Uterus (tissue), 2 donors: Measurements from ENCODE around the gene MGAT4B.

Experiments used
- POLR2A ChIP-seq, 2 donors: fragments of 450-650 bp; IDR thresholded peaks; one replicate each; pipeline ENCODE4 v1.6.1; 2016; ENCODE audit warnings: antibody characterized with exemption in 2 of 2, mild to moderate bottlenecking in 1 of 2, moderate library complexity in 1 of 2
- TF ChIP-seq, protein P1 (sequence below), 4 experiments: fragments of 200-600 bp in 2 of 4; fragments of 450-650 bp in 2 of 4; sonication (generic) in 2 of 4; IDR thresholded peaks; one replicate each; pipeline ENCODE4 v1.5.1; 2016 to 2019; ENCODE audit warnings: antibody characterized with exemption in 4 of 4, mild to moderate bottlenecking in 2 of 4, moderate library complexity in 1 of 4

DNA sequence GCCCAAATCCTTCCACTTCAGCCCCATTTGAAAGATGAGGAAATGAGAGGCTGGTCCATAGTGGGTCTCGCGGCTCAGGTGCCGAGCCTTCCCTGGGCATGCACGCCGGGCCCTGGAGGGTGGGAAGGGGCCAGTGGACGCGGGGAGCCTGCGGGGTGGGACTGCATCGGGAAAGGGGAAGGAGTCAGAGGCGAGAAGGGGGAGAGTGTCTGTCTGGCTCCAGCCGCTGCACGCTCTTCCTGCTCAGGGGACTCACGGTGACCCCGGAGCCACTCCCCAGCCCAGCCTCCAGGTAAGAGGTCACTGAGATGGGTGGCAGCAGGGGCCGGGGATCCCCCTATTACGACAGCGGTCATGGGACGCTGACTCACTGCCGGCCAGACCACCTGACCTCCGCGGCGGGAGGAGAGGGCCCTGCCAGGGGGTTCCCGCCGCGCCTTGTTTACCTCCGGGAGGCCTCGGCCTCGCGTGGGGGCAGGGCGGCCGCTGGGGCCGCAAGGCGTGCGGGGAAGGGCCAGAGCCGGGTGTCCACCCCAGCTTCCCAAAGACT, 12.2 kb upstream of the MGAT4B start:
- TF ChIP-seq, protein P1, sequence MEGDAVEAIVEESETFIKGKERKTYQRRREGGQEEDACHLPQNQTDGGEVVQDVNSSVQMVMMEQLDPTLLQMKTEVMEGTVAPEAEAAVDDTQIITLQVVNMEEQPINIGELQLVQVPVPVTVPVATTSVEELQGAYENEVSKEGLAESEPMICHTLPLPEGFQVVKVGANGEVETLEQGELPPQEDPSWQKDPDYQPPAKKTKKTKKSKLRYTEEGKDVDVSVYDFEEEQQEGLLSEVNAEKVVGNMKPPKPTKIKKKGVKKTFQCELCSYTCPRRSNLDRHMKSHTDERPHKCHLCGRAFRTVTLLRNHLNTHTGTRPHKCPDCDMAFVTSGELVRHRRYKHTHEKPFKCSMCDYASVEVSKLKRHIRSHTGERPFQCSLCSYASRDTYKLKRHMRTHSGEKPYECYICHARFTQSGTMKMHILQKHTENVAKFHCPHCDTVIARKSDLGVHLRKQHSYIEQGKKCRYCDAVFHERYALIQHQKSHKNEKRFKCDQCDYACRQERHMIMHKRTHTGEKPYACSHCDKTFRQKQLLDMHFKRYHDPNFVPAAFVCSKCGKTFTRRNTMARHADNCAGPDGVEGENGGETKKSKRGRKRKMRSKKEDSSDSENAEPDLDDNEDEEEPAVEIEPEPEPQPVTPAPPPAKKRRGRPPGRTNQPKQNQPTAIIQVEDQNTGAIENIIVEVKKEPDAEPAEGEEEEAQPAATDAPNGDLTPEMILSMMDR (IDR thresholded peaks at IDR 0.05), result no peak
- peak; percentile 65 to 69 for TF ChIP-seq POLR2A (IDR thresholded peaks at IDR 0.05)
